H9 (cell line): Measurements from ENCODE around the gene ALPI. TPM values are rescaled to one million over a fixed set of nuclear protein-coding genes. Genes with fewer than 3 reads are reported as not detected.

ENCODE experiments used
- DNase-seq: peaks from one replicate; pipeline ENCODE4 v3.0.0-alpha.2; 2017
- H2AFZ ChIP-seq: one replicate; pipeline ENCODE4 v1.6.1; 2013; ENCODE audit warnings: mild to moderate bottlenecking, low read length, control low read depth, moderate library complexity
- H2AK5ac ChIP-seq: 2 replicates; pipeline ENCODE4 v1.6.1; 2013; ENCODE audit warnings: low read length, control low read depth, mixed read lengths; ENCODE audit not compliant: insufficient read length
- H2BK120ac ChIP-seq: one replicate; pipeline ENCODE4 v1.6.1; 2013; ENCODE audit warnings: low read depth, mild to moderate bottlenecking, low read length, control low read depth, inconsistent platforms; ENCODE audit not compliant: poor library complexity, severe bottlenecking
- H2BK12ac ChIP-seq: 2 replicates; pipeline ENCODE4 v1.6.1; 2013; ENCODE audit warnings: low read length, control low read depth, mixed read lengths, low read depth; ENCODE audit not compliant: insufficient read length
- H2BK15ac ChIP-seq: 2 replicates; pipeline ENCODE4 v1.6.1; 2013; ENCODE audit warnings: low read depth, low read length, control low read depth
- H2BK20ac ChIP-seq: one replicate; pipeline ENCODE4 v1.6.1; 2013; ENCODE audit warnings: low read depth, mild to moderate bottlenecking, low read length, control low read depth, inconsistent platforms; ENCODE audit not compliant: poor library complexity, severe bottlenecking
- H2BK5ac ChIP-seq: 2 replicates; pipeline ENCODE4 v1.6.1; 2013; ENCODE audit warnings: low read length, control low read depth, mixed read lengths; ENCODE audit not compliant: insufficient read length
- H3K14ac ChIP-seq: 2 replicates; pipeline ENCODE4 v1.6.1; 2013; ENCODE audit warnings: low read length, control low read depth; ENCODE audit not compliant: insufficient read depth
- H3K18ac ChIP-seq: 2 replicates; pipeline ENCODE4 v1.6.1; 2013; ENCODE audit warnings: low read depth, mild to moderate bottlenecking, mixed read lengths, low read length, control low read depth; ENCODE audit not compliant: insufficient read length
- H3K23ac ChIP-seq: 2 replicates; pipeline ENCODE4 v1.6.1; 2013; ENCODE audit warnings: low read length, control low read depth, mixed read lengths, low read depth; ENCODE audit not compliant: insufficient read length
- H3K23me2 ChIP-seq: 2 replicates; pipeline ENCODE4 v1.6.1; 2013; ENCODE audit warnings: low read depth, mild to moderate bottlenecking, mixed read lengths, low read length, control low read depth; ENCODE audit not compliant: insufficient read length, poor library complexity, severe bottlenecking
- H3K27ac ChIP-seq: 2 replicates; pipeline ENCODE4 v1.5.1; 2013; ENCODE audit warnings: low read length, control low read depth, mixed read lengths, low read depth; ENCODE audit not compliant: insufficient read length
- H3K27me3 ChIP-seq: 2 replicates; pipeline ENCODE4 v1.6.1; 2013; ENCODE audit warnings: low read length, control low read depth, inconsistent platforms; ENCODE audit not compliant: insufficient read depth
- H3K4ac ChIP-seq: 2 replicates; pipeline ENCODE4 v1.6.1; 2013; ENCODE audit warnings: low read depth, mild to moderate bottlenecking, control low read depth, inconsistent platforms, low read length, moderate library complexity
- H3K4me1 ChIP-seq: 2 replicates; pipeline ENCODE4 v1.6.1; 2013; ENCODE audit warnings: low read length, control low read depth, inconsistent platforms; ENCODE audit not compliant: insufficient read depth
- H3K4me2 ChIP-seq: 2 replicates; pipeline ENCODE4 v1.6.1; 2013; ENCODE audit warnings: low read length, control low read depth, mixed read lengths; ENCODE audit not compliant: insufficient read length, insufficient read depth
- H3K56ac ChIP-seq: 2 replicates; pipeline ENCODE4 v1.6.1; 2013; ENCODE audit warnings: low read depth, mild to moderate bottlenecking, mixed read lengths, low read length, control low read depth; ENCODE audit not compliant: insufficient read length
- H3K79me1 ChIP-seq: 2 replicates; pipeline ENCODE4 v1.6.1; 2013; ENCODE audit warnings: low read depth, mild to moderate bottlenecking, moderate library complexity, low read length, control low read depth, inconsistent platforms; ENCODE audit not compliant: insufficient read depth, poor library complexity, severe bottlenecking
- H3K79me2 ChIP-seq: 2 replicates; pipeline ENCODE4 v1.6.1; 2013; ENCODE audit warnings: low read length, control low read depth, inconsistent platforms; ENCODE audit not compliant: insufficient read depth
- H3K9ac ChIP-seq: 2 replicates; pipeline ENCODE4 v1.6.1; 2013; ENCODE audit warnings: low read length, control low read depth, mixed read lengths; ENCODE audit not compliant: insufficient read length; ENCODE audit errors: extremely low read depth
- H3K9me3 ChIP-seq: one replicate; pipeline ENCODE4 v1.6.1; 2013; ENCODE audit warnings: low read depth, low read length, inconsistent platforms; ENCODE audit not compliant: control insufficient read depth
- H3T11ph ChIP-seq: one replicate; pipeline ENCODE4 v1.6.1; 2013; ENCODE audit warnings: mild to moderate bottlenecking, low read length, control low read depth, inconsistent platforms
- H4K20me1 ChIP-seq: one replicate; pipeline ENCODE4 v1.6.1; 2013; ENCODE audit not compliant: control insufficient read depth, insufficient read length, insufficient read depth
- H4K5ac ChIP-seq: 2 replicates; pipeline ENCODE4 v1.6.1; 2013; ENCODE audit warnings: low read depth, mild to moderate bottlenecking, mixed read lengths, low read length, control low read depth; ENCODE audit not compliant: insufficient read length
- H4K8ac ChIP-seq: replicated peaks from 2 replicates; pipeline ENCODE4 v1.6.1; 2013; ENCODE audit warnings: low read length, control low read depth, mixed read lengths, low read depth; ENCODE audit not compliant: insufficient read length
- H4K91ac ChIP-seq: 2 replicates; pipeline ENCODE4 v1.6.1; 2013; ENCODE audit warnings: low read depth, mild to moderate bottlenecking, moderate library complexity, mixed read lengths, low read length, control low read depth; ENCODE audit not compliant: insufficient read length
- H3K27ac Mint-ChIP-seq, 3 experiments: 2 replicates in 2 of 3; 3 replicates in 1 of 3; pipeline ENCODE4 v1.8.0; 2020 to 2021; ENCODE audit warnings: mixed read lengths in 3 of 3, mild to moderate bottlenecking in 1 of 3, moderate library complexity in 1 of 3
- H3K27me3 Mint-ChIP-seq: 2 replicates; pipeline ENCODE4 v1.8.0; 2021; ENCODE audit warnings: low read depth, mild to moderate bottlenecking, moderate library complexity, mixed read lengths
- H3K36me3 Mint-ChIP-seq, 3 experiments: 2 replicates in 2 of 3; 3 replicates in 1 of 3; pipeline ENCODE4 v1.8.0; 2020 to 2021; ENCODE audit warnings: low read depth in 3 of 3, mixed read lengths in 3 of 3; ENCODE audit not compliant: insufficient read depth in 1 of 3
- H3K4me1 Mint-ChIP-seq, 2 experiments: 2 replicates each; pipeline ENCODE4 v1.8.0; 2020; ENCODE audit warnings: mixed read lengths in 2 of 2
- H3K4me3 Mint-ChIP-seq, 2 experiments: 2 replicates in 1 of 2; 3 replicates in 1 of 2; pipeline ENCODE4 v1.8.0; 2020 to 2021; ENCODE audit warnings: mild to moderate bottlenecking in 2 of 2, mixed read lengths in 2 of 2, moderate library complexity in 1 of 2
- H3K9me3 Mint-ChIP-seq, 2 experiments: 2 replicates in 1 of 2; 3 replicates in 1 of 2; pipeline ENCODE4 v1.8.0; 2020; ENCODE audit warnings: mild to moderate bottlenecking in 2 of 2, mixed read lengths in 2 of 2, moderate library complexity in 1 of 2
- WGBS: extraction: QIAGEN DNeasy Blood & Tissue Kit; methylation state at CpG from one replicate; pipeline ENCODE4 v1.1.7; 2013; ENCODE audit warnings: missing lambda C conversion rate, low lambda C conversion rate, mixed read lengths; ENCODE audit not compliant: insufficient read length; ENCODE audit errors: extremely low coverage; 5-methylcytosine and 5-hydroxymethylcytosine counted together
- total RNA-seq: library from RNA; stranded (reverse); gene quantifications from 2 replicates; pipeline ENCODE4 v1.2.1, GENCODE V29; 2021
- TF ChIP-seq, protein P1 (sequence below): fragments of 200-600 bp; sonication (generic); conservative IDR thresholded peaks from 3 replicates; pipeline ENCODE4 v1.8.0; 2021; ENCODE audit warnings: antibody characterized with exemption, mild to moderate bottlenecking

The ALPI gene
- total RNA-seq, 1 experiment from 2014 or later, result not detected

GRCh38 chr2:232493701-232494474 lies 37.9 kb downstream of the ALPI start:
- TF ChIP-seq, protein P1, sequence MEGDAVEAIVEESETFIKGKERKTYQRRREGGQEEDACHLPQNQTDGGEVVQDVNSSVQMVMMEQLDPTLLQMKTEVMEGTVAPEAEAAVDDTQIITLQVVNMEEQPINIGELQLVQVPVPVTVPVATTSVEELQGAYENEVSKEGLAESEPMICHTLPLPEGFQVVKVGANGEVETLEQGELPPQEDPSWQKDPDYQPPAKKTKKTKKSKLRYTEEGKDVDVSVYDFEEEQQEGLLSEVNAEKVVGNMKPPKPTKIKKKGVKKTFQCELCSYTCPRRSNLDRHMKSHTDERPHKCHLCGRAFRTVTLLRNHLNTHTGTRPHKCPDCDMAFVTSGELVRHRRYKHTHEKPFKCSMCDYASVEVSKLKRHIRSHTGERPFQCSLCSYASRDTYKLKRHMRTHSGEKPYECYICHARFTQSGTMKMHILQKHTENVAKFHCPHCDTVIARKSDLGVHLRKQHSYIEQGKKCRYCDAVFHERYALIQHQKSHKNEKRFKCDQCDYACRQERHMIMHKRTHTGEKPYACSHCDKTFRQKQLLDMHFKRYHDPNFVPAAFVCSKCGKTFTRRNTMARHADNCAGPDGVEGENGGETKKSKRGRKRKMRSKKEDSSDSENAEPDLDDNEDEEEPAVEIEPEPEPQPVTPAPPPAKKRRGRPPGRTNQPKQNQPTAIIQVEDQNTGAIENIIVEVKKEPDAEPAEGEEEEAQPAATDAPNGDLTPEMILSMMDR, result no peak
- peaks cover 41% of the 10 kb centered on the region for H3K27me3 Mint-ChIP-seq
- H4K8ac ChIP-seq, result no peak overlapping the region
- H3K4me2 ChIP-seq, result no peak overlapping the region
- H2BK20ac ChIP-seq, result no peak overlapping the region
- H4K5ac ChIP-seq, result no peak overlapping the region
- no CpG with 5 or more reads among the region's 10 CpGs for WGBS
- H2BK15ac ChIP-seq, result no peak overlapping the region
- H3K4me1 Mint-ChIP-seq, result peaks cover 17 to 45% of the 10 kb centered on the region in 2 experiments
- H3K9me3 ChIP-seq, result no peaks in the 10 kb centered on the region
- H2BK5ac ChIP-seq, result no peak overlapping the region
- no peak overlapping the region for H4K91ac ChIP-seq
- no peak overlapping the region for H2AK5ac ChIP-seq
- no peak overlapping the region for H2AFZ ChIP-seq
- peak overlapping the region in 1 of 3 experiments; percentile 86; a peak in 1 of 7 replicates for H3K27ac Mint-ChIP-seq
- H3K14ac ChIP-seq, result 0 out of 2 replicates have a peak overlapping the region, but pooled peaks have one; percentile 30
- no peaks in the 10 kb centered on the region for H3K23me2 ChIP-seq
- no peak overlapping the region for H2BK120ac ChIP-seq
- H3K23ac ChIP-seq, result no peak overlapping the region
- H3K9me3 Mint-ChIP-seq, result no peaks in the 10 kb centered on the region; a peak in 1 of 5 replicates
- H3K4ac ChIP-seq, result no peak overlapping the region
- no peak overlapping the region for H3K9ac ChIP-seq
- no peak overlapping the region for H3K4me3 Mint-ChIP-seq
- H3T11ph ChIP-seq, result no peak overlapping the region
- no peaks in the 10 kb centered on the region for H3K79me2 ChIP-seq
- no peak for DNase-seq
- no peak overlapping the region for H3K18ac ChIP-seq
- no peak overlapping the region for H3K27ac ChIP-seq
- no peaks in the 10 kb centered on the region; a peak in 1 of 7 replicates for H3K36me3 Mint-ChIP-seq
- no peaks in the 10 kb centered on the region for H4K20me1 ChIP-seq
- no peaks in the 10 kb centered on the region; the same call in 1 of the 2 replicates for H3K27me3 ChIP-seq
- H2BK12ac ChIP-seq, result no peak overlapping the region
- H3K79me1 ChIP-seq, result no peaks in the 10 kb centered on the region
- H3K56ac ChIP-seq, result no peak overlapping the region
- peaks cover 2% of the 10 kb centered on the region; the same call in 1 of the 2 replicates for H3K4me1 ChIP-seq
